ENCODE results near the gene CCL24.
"Not testable (repeated sequence)": the region's sequence is repeated elsewhere in the genome, so short reads cannot be mapped to it uniquely, and the experiment has no call there.

The CCL24 gene

GRCh38 chr7:75783058-75783457 is 30.5 kb downstream of the CCL24 start:
- H3K4me1 ChIP-seq (ENCODE audit: insufficient read depth, low read length, poor library complexity, severe bottlenecking); H3K79me2 ChIP-seq (ENCODE audit: insufficient read depth, low read length); H4K20me1 ChIP-seq (ENCODE audit: insufficient read depth, low read length, poor library complexity, severe bottlenecking); H3K9me2 ChIP-seq (replicated peaks; ENCODE audit: low read depth, low read length); H3K4me2 ChIP-seq (ENCODE audit: low read depth, low read length, poor library complexity, severe bottlenecking); H3K9me3 ChIP-seq (ENCODE audit: insufficient read depth, low read depth, low read length); H3F3A ChIP-seq (ENCODE audit: low read depth); H3K4me3 ChIP-seq (ENCODE audit: low read length, poor library complexity, severe bottlenecking); H3K27me3 ChIP-seq (ENCODE audit: insufficient read depth, low read length, poor library complexity, severe bottlenecking); H2AFZ ChIP-seq (ENCODE audit: low read length); H3K36me3 ChIP-seq (ENCODE audit: insufficient read depth, low read length); H3K9ac ChIP-seq (ENCODE audit: low read depth, low read length, poor library complexity, severe bottlenecking): not testable (repeated sequence)

- H3K36me3 ChIP-seq (ENCODE audit: insufficient read depth, low read length); H3K4me2 ChIP-seq (ENCODE audit: low read depth, low read length, poor library complexity, severe bottlenecking); H4K20me1 ChIP-seq (ENCODE audit: insufficient read depth, low read length, poor library complexity, severe bottlenecking); H3K4me3 ChIP-seq (ENCODE audit: low read length, poor library complexity, severe bottlenecking); H3K9ac ChIP-seq (ENCODE audit: low read depth, low read length, poor library complexity, severe bottlenecking); H3F3A ChIP-seq (ENCODE audit: low read depth); H3K79me2 ChIP-seq (ENCODE audit: insufficient read depth, low read length); H3K9me2 ChIP-seq (replicated peaks; ENCODE audit: low read depth, low read length); H3K27me3 ChIP-seq (ENCODE audit: insufficient read depth, low read length, poor library complexity, severe bottlenecking); H2AFZ ChIP-seq (ENCODE audit: low read length); H3K9me3 ChIP-seq (ENCODE audit: insufficient read depth, low read depth, low read length): not testable (repeated sequence)
- peaks cover 12% of the 10 kb centered on the region for H3K4me1 ChIP-seq (ENCODE audit: insufficient read depth, low read length, poor library complexity, severe bottlenecking)
These were observed 32.8 kb downstream of the CCL24 start for GRCh38 chr7:75780647-75781273.

- not testable (repeated sequence) for H3K4me2 ChIP-seq (ENCODE audit: low read depth, low read length, poor library complexity, severe bottlenecking); H4K20me1 ChIP-seq (ENCODE audit: insufficient read depth, low read length, poor library complexity, severe bottlenecking); H3K36me3 ChIP-seq (ENCODE audit: insufficient read depth, low read length); H3F3A ChIP-seq (ENCODE audit: low read depth); H3K9me3 ChIP-seq (ENCODE audit: insufficient read depth, low read depth, low read length); H3K79me2 ChIP-seq (ENCODE audit: insufficient read depth, low read length); H3K4me3 ChIP-seq (ENCODE audit: low read length, poor library complexity, severe bottlenecking); H2AFZ ChIP-seq (ENCODE audit: low read length); H3K27me3 ChIP-seq (ENCODE audit: insufficient read depth, low read length, poor library complexity, severe bottlenecking); H3K9me2 ChIP-seq (replicated peaks; ENCODE audit: low read depth, low read length); H3K9ac ChIP-seq (ENCODE audit: low read depth, low read length, poor library complexity, severe bottlenecking)
- peaks cover 19% of the 10 kb centered on the region for H3K4me1 ChIP-seq (ENCODE audit: insufficient read depth, low read length, poor library complexity, severe bottlenecking)
These were observed 34.1 kb downstream of the CCL24 start for GRCh38 chr7:75779516-75779915.

GRCh38 chr7:75779035-75779434 is 34.6 kb downstream of the CCL24 start:
- not testable (repeated sequence) for H4K20me1 ChIP-seq (ENCODE audit: insufficient read depth, low read length, poor library complexity, severe bottlenecking); H3K9me2 ChIP-seq (replicated peaks; ENCODE audit: low read depth, low read length); H3K4me2 ChIP-seq (ENCODE audit: low read depth, low read length, poor library complexity, severe bottlenecking); H3K27me3 ChIP-seq (ENCODE audit: insufficient read depth, low read length, poor library complexity, severe bottlenecking); H3K9ac ChIP-seq (ENCODE audit: low read depth, low read length, poor library complexity, severe bottlenecking); H3K9me3 ChIP-seq (ENCODE audit: insufficient read depth, low read depth, low read length); H2AFZ ChIP-seq (ENCODE audit: low read length); H3K79me2 ChIP-seq (ENCODE audit: insufficient read depth, low read length); H3F3A ChIP-seq (ENCODE audit: low read depth); H3K4me3 ChIP-seq (ENCODE audit: low read length, poor library complexity, severe bottlenecking); H3K36me3 ChIP-seq (ENCODE audit: insufficient read depth, low read length)
- peaks cover 19% of the 10 kb centered on the region for H3K4me1 ChIP-seq (ENCODE audit: insufficient read depth, low read length, poor library complexity, severe bottlenecking)

- Histone ChIP-seq H3K4me1 (ENCODE audit: insufficient read depth, low read length, poor library complexity, severe bottlenecking) (peaks cover 19% of the 10 kb centered on the region), H3K4me3 (ENCODE audit: low read length, poor library complexity, severe bottlenecking) (no peak overlapping the region), H2AFZ (ENCODE audit: low read length) (no peak overlapping the region), H3F3A (ENCODE audit: low read depth) (no peaks in the 10 kb centered on the region), H3K9me3 (ENCODE audit: insufficient read depth, low read depth, low read length) (no peaks in the 10 kb centered on the region), H3K79me2 (ENCODE audit: insufficient read depth, low read length) (no peaks in the 10 kb centered on the region), H3K4me2 (ENCODE audit: low read depth, low read length, poor library complexity, severe bottlenecking) (no peak overlapping the region), H3K9me2 (replicated peaks; ENCODE audit: low read depth, low read length) (no peaks in the 10 kb centered on the region), H3K9ac (ENCODE audit: low read depth, low read length, poor library complexity, severe bottlenecking) (no peak overlapping the region), H3K36me3 (ENCODE audit: insufficient read depth, low read length) (no peaks in the 10 kb centered on the region), H4K20me1 (ENCODE audit: insufficient read depth, low read length, poor library complexity, severe bottlenecking) (no peaks in the 10 kb centered on the region), H3K27me3 (ENCODE audit: insufficient read depth, low read length, poor library complexity, severe bottlenecking) (no peaks in the 10 kb centered on the region)
- TF ChIP-seq CTCF (conservative IDR thresholded peaks at IDR 0.05; ENCODE audit: low read length) (peak; percentile 29), EZH2phosphoT487 (IDR thresholded peaks at IDR 0.05; ENCODE audit: borderline replicate concordance) (no peak)
These were observed 37.2 kb downstream of the CCL24 start for GRCh38 chr7:75776295-75776971.

DNA sequence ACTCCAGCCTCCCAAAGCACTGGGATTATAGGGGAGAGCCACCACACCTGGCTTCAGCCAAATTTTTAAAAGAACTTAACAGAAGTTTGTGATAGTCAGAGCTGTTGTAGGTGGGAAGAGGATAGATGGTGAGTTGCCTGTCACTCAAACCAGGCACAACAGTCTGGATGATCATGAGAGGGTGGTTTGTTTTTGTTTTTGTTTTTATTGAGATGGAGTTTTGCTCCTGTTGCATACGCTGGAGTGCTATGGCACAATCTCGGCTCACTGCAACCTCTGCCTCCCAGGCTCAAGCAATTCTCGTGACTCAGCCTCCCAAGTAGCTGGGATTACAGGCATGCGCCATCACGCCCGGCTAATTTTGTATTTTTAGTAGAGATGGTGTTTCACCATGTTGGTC is 39.6 kb downstream of the CCL24 start:
- H3F3A ChIP-seq (ENCODE audit: low read depth); H3K27me3 ChIP-seq (ENCODE audit: insufficient read depth, low read length, poor library complexity, severe bottlenecking); H3K9ac ChIP-seq (ENCODE audit: low read depth, low read length, poor library complexity, severe bottlenecking); H4K20me1 ChIP-seq (ENCODE audit: insufficient read depth, low read length, poor library complexity, severe bottlenecking); H3K79me2 ChIP-seq (ENCODE audit: insufficient read depth, low read length); H3K4me3 ChIP-seq (ENCODE audit: low read length, poor library complexity, severe bottlenecking); H3K9me2 ChIP-seq (replicated peaks; ENCODE audit: low read depth, low read length); H3K9me3 ChIP-seq (ENCODE audit: insufficient read depth, low read depth, low read length); H3K36me3 ChIP-seq (ENCODE audit: insufficient read depth, low read length); H3K4me2 ChIP-seq (ENCODE audit: low read depth, low read length, poor library complexity, severe bottlenecking); H2AFZ ChIP-seq (ENCODE audit: low read length): not testable (repeated sequence)
- peaks cover 19% of the 10 kb centered on the region for H3K4me1 ChIP-seq (ENCODE audit: insufficient read depth, low read length, poor library complexity, severe bottlenecking)

Measured in Loucy (cell line).